H9 (cell line): Measurements from ENCODE around the gene FMN1. TPM values are rescaled to one million over a fixed set of nuclear protein-coding genes. Genes with fewer than 3 reads are reported as not detected.

Experiments
- DNase-seq: peaks from one replicate; pipeline ENCODE4 v3.0.0-alpha.2; 2017
- H2AFZ ChIP-seq: one replicate; pipeline ENCODE4 v1.6.1; 2013; ENCODE audit warnings: mild to moderate bottlenecking, low read length, control low read depth, moderate library complexity
- H2AK5ac ChIP-seq: 2 replicates; pipeline ENCODE4 v1.6.1; 2013; ENCODE audit warnings: low read length, control low read depth, mixed read lengths; ENCODE audit not compliant: insufficient read length
- H2BK120ac ChIP-seq: one replicate; pipeline ENCODE4 v1.6.1; 2013; ENCODE audit warnings: low read depth, mild to moderate bottlenecking, low read length, control low read depth, inconsistent platforms; ENCODE audit not compliant: poor library complexity, severe bottlenecking
- H2BK12ac ChIP-seq: 2 replicates; pipeline ENCODE4 v1.6.1; 2013; ENCODE audit warnings: low read length, control low read depth, mixed read lengths, low read depth; ENCODE audit not compliant: insufficient read length
- H2BK15ac ChIP-seq: 2 replicates; pipeline ENCODE4 v1.6.1; 2013; ENCODE audit warnings: low read depth, low read length, control low read depth
- H2BK20ac ChIP-seq: one replicate; pipeline ENCODE4 v1.6.1; 2013; ENCODE audit warnings: low read depth, mild to moderate bottlenecking, low read length, control low read depth, inconsistent platforms; ENCODE audit not compliant: poor library complexity, severe bottlenecking
- H2BK5ac ChIP-seq: 2 replicates; pipeline ENCODE4 v1.6.1; 2013; ENCODE audit warnings: low read length, control low read depth, mixed read lengths; ENCODE audit not compliant: insufficient read length
- H3K14ac ChIP-seq: 2 replicates; pipeline ENCODE4 v1.6.1; 2013; ENCODE audit warnings: low read length, control low read depth; ENCODE audit not compliant: insufficient read depth
- H3K18ac ChIP-seq: 2 replicates; pipeline ENCODE4 v1.6.1; 2013; ENCODE audit warnings: low read depth, mild to moderate bottlenecking, mixed read lengths, low read length, control low read depth; ENCODE audit not compliant: insufficient read length
- H3K23ac ChIP-seq: 2 replicates; pipeline ENCODE4 v1.6.1; 2013; ENCODE audit warnings: low read length, control low read depth, mixed read lengths, low read depth; ENCODE audit not compliant: insufficient read length
- H3K23me2 ChIP-seq: 2 replicates; pipeline ENCODE4 v1.6.1; 2013; ENCODE audit warnings: low read depth, mild to moderate bottlenecking, mixed read lengths, low read length, control low read depth; ENCODE audit not compliant: insufficient read length, poor library complexity, severe bottlenecking
- H3K27ac ChIP-seq: 2 replicates; pipeline ENCODE4 v1.5.1; 2013; ENCODE audit warnings: low read length, control low read depth, mixed read lengths, low read depth; ENCODE audit not compliant: insufficient read length
- H3K27me3 ChIP-seq: 2 replicates; pipeline ENCODE4 v1.6.1; 2013; ENCODE audit warnings: low read length, control low read depth, inconsistent platforms; ENCODE audit not compliant: insufficient read depth
- H3K4ac ChIP-seq: 2 replicates; pipeline ENCODE4 v1.6.1; 2013; ENCODE audit warnings: low read depth, mild to moderate bottlenecking, control low read depth, inconsistent platforms, low read length, moderate library complexity
- H3K4me1 ChIP-seq: 2 replicates; pipeline ENCODE4 v1.6.1; 2013; ENCODE audit warnings: low read length, control low read depth, inconsistent platforms; ENCODE audit not compliant: insufficient read depth
- H3K4me2 ChIP-seq: 2 replicates; pipeline ENCODE4 v1.6.1; 2013; ENCODE audit warnings: low read length, control low read depth, mixed read lengths; ENCODE audit not compliant: insufficient read length, insufficient read depth
- H3K56ac ChIP-seq: 2 replicates; pipeline ENCODE4 v1.6.1; 2013; ENCODE audit warnings: low read depth, mild to moderate bottlenecking, mixed read lengths, low read length, control low read depth; ENCODE audit not compliant: insufficient read length
- H3K79me1 ChIP-seq: 2 replicates; pipeline ENCODE4 v1.6.1; 2013; ENCODE audit warnings: low read depth, mild to moderate bottlenecking, moderate library complexity, low read length, control low read depth, inconsistent platforms; ENCODE audit not compliant: insufficient read depth, poor library complexity, severe bottlenecking
- H3K79me2 ChIP-seq: 2 replicates; pipeline ENCODE4 v1.6.1; 2013; ENCODE audit warnings: low read length, control low read depth, inconsistent platforms; ENCODE audit not compliant: insufficient read depth
- H3K9ac ChIP-seq: 2 replicates; pipeline ENCODE4 v1.6.1; 2013; ENCODE audit warnings: low read length, control low read depth, mixed read lengths; ENCODE audit not compliant: insufficient read length; ENCODE audit errors: extremely low read depth
- H3K9me3 ChIP-seq: one replicate; pipeline ENCODE4 v1.6.1; 2013; ENCODE audit warnings: low read depth, low read length, inconsistent platforms; ENCODE audit not compliant: control insufficient read depth
- H3T11ph ChIP-seq: one replicate; pipeline ENCODE4 v1.6.1; 2013; ENCODE audit warnings: mild to moderate bottlenecking, low read length, control low read depth, inconsistent platforms
- H4K20me1 ChIP-seq: one replicate; pipeline ENCODE4 v1.6.1; 2013; ENCODE audit not compliant: control insufficient read depth, insufficient read length, insufficient read depth
- H4K5ac ChIP-seq: 2 replicates; pipeline ENCODE4 v1.6.1; 2013; ENCODE audit warnings: low read depth, mild to moderate bottlenecking, mixed read lengths, low read length, control low read depth; ENCODE audit not compliant: insufficient read length
- H4K8ac ChIP-seq: replicated peaks from 2 replicates; pipeline ENCODE4 v1.6.1; 2013; ENCODE audit warnings: low read length, control low read depth, mixed read lengths, low read depth; ENCODE audit not compliant: insufficient read length
- H4K91ac ChIP-seq: 2 replicates; pipeline ENCODE4 v1.6.1; 2013; ENCODE audit warnings: low read depth, mild to moderate bottlenecking, moderate library complexity, mixed read lengths, low read length, control low read depth; ENCODE audit not compliant: insufficient read length
- H3K27ac Mint-ChIP-seq, 3 experiments: 2 replicates in 2 of 3; 3 replicates in 1 of 3; pipeline ENCODE4 v1.8.0; 2020 to 2021; ENCODE audit warnings: mixed read lengths in 3 of 3, mild to moderate bottlenecking in 1 of 3, moderate library complexity in 1 of 3
- H3K27me3 Mint-ChIP-seq: 2 replicates; pipeline ENCODE4 v1.8.0; 2021; ENCODE audit warnings: low read depth, mild to moderate bottlenecking, moderate library complexity, mixed read lengths
- H3K36me3 Mint-ChIP-seq, 3 experiments: 2 replicates in 2 of 3; 3 replicates in 1 of 3; pipeline ENCODE4 v1.8.0; 2020 to 2021; ENCODE audit warnings: low read depth in 3 of 3, mixed read lengths in 3 of 3; ENCODE audit not compliant: insufficient read depth in 1 of 3
- H3K4me1 Mint-ChIP-seq, 2 experiments: 2 replicates each; pipeline ENCODE4 v1.8.0; 2020; ENCODE audit warnings: mixed read lengths in 2 of 2
- H3K4me3 Mint-ChIP-seq, 2 experiments: 2 replicates in 1 of 2; 3 replicates in 1 of 2; pipeline ENCODE4 v1.8.0; 2020 to 2021; ENCODE audit warnings: mild to moderate bottlenecking in 2 of 2, mixed read lengths in 2 of 2, moderate library complexity in 1 of 2
- H3K9me3 Mint-ChIP-seq, 2 experiments: 2 replicates in 1 of 2; 3 replicates in 1 of 2; pipeline ENCODE4 v1.8.0; 2020; ENCODE audit warnings: mild to moderate bottlenecking in 2 of 2, mixed read lengths in 2 of 2, moderate library complexity in 1 of 2
- whole genome bisulfite sequencing: extraction: QIAGEN DNeasy Blood & Tissue Kit; methylation state at CpG from one replicate; pipeline ENCODE4 v1.1.7; 2013; ENCODE audit warnings: missing lambda C conversion rate, low lambda C conversion rate, mixed read lengths; ENCODE audit not compliant: insufficient read length; ENCODE audit errors: extremely low coverage; 5-methylcytosine and 5-hydroxymethylcytosine counted together
- total RNA-seq: library from RNA; stranded (reverse); gene quantifications from 2 replicates; pipeline ENCODE4 v1.2.1, GENCODE V29; 2021
- TF ChIP-seq, protein P1 (sequence below): fragments of 200-600 bp; sonication (generic); conservative IDR thresholded peaks from 3 replicates; pipeline ENCODE4 v1.8.0; 2021; ENCODE audit warnings: antibody characterized with exemption, mild to moderate bottlenecking

Gene FMN1
- total RNA-seq, 1 experiment from 2014 or later: 1.9 TPM

DNA sequence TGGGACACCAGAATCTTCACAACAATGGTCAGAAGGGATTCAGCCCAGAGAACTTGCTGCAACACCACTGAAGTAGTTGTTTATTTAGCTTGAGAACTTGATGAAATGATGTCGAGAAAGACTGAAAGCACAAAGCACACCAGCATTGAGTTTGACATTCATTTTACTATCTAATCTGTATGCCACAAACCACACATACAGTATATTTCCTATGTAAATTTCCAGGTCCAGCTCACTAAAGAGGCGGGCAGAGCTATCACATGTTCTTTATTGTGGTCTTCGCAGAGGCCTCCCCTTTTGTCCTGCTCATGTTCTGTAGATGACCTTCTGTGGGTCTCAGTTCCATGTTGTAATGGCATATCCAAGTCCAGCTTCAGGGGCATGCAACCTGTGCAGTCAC, 10.4 kb upstream of the FMN1 start:
- no peaks in the 10 kb centered on the region for H3K27me3 ChIP-seq
- no peak overlapping the region for H2BK120ac ChIP-seq
- H3K4me1 ChIP-seq: peaks cover 3% of the 10 kb centered on the region; the same call in 1 of the 2 replicates
- H3K9me3 Mint-ChIP-seq: no peaks in the 10 kb centered on the region
- no peak overlapping the region for H2BK20ac ChIP-seq
- no peak overlapping the region for H3K27ac ChIP-seq
- H3K4me3 Mint-ChIP-seq: no peak overlapping the region
- no peak overlapping the region for H2AK5ac ChIP-seq
- H2BK12ac ChIP-seq: no peak overlapping the region
- no peaks in the 10 kb centered on the region for H3K27me3 Mint-ChIP-seq
- DNase-seq: no peak
- H3K9me3 ChIP-seq: no peaks in the 10 kb centered on the region
- no CpG with 5 or more reads among the region's 3 CpGs for WGBS
- no peak overlapping the region for H4K91ac ChIP-seq
- TF ChIP-seq, protein P1, sequence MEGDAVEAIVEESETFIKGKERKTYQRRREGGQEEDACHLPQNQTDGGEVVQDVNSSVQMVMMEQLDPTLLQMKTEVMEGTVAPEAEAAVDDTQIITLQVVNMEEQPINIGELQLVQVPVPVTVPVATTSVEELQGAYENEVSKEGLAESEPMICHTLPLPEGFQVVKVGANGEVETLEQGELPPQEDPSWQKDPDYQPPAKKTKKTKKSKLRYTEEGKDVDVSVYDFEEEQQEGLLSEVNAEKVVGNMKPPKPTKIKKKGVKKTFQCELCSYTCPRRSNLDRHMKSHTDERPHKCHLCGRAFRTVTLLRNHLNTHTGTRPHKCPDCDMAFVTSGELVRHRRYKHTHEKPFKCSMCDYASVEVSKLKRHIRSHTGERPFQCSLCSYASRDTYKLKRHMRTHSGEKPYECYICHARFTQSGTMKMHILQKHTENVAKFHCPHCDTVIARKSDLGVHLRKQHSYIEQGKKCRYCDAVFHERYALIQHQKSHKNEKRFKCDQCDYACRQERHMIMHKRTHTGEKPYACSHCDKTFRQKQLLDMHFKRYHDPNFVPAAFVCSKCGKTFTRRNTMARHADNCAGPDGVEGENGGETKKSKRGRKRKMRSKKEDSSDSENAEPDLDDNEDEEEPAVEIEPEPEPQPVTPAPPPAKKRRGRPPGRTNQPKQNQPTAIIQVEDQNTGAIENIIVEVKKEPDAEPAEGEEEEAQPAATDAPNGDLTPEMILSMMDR: no peak
- H3K4ac ChIP-seq: no peak overlapping the region
- no peaks in the 10 kb centered on the region for H3K23me2 ChIP-seq
- no peaks in the 10 kb centered on the region for H4K20me1 ChIP-seq
- H2BK5ac ChIP-seq: no peak overlapping the region
- no peak overlapping the region for H4K5ac ChIP-seq
- no peak overlapping the region for H2AFZ ChIP-seq
- H3K36me3 Mint-ChIP-seq: no peaks in the 10 kb centered on the region; a peak in 1 of 7 replicates
- H3K14ac ChIP-seq: no peak overlapping the region
- no peak overlapping the region for H3K27ac Mint-ChIP-seq
- H3K4me2 ChIP-seq: no peak overlapping the region
- H3K79me1 ChIP-seq: no peaks in the 10 kb centered on the region
- no peak overlapping the region for H3K56ac ChIP-seq
- H3K18ac ChIP-seq: no peak overlapping the region
- H2BK15ac ChIP-seq: no peak overlapping the region
- H3K4me1 Mint-ChIP-seq: peaks cover 27 to 29% of the 10 kb centered on the region in 2 experiments
- no peak overlapping the region for H3K9ac ChIP-seq
- H3K23ac ChIP-seq: no peak overlapping the region
- no peak overlapping the region for H3T11ph ChIP-seq
- H3K79me2 ChIP-seq: no peaks in the 10 kb centered on the region
- no peak overlapping the region for H4K8ac ChIP-seq
